Stimulated activated CD4-positive, alpha-beta T cell treated with anti-CD3 and anti-CD28 coated beads, Interleukin-1b, Interleukin-23, amount 100 ng/mL, for 48 hours (primary cell): Measurements from ENCODE around the gene WASHC1.
"Not testable (repeated sequence)": the region's sequence is repeated elsewhere in the genome, so short reads cannot be mapped to it uniquely, and the experiment has no call there.

Source experiments
- DNase-seq: peaks from one replicate; pipeline ENCODE4 v3.0.0-alpha.2; 2020

WASHC1 gene

GRCh38 chr9:29356-29755 is at the start of gene WASHC1:
TSS of gene WASHC1 (minus strand) at chr9:29456. CDS start at chr9:24999, 4,457 bp downstream.
- DNase-seq: not testable (repeated sequence)

- DNase-seq: not testable (repeated sequence)
These were observed 49.1 kb upstream of the WASHC1 start for GRCh38 chr9:78333-78732.

- not testable (repeated sequence) for DNase-seq
These were observed 47.1 kb upstream of the WASHC1 start for GRCh38 chr9:76389-76788.

GRCh38 chr9:73900-74525 is 44.8 kb upstream of the WASHC1 start:
- DNase-seq: not testable (repeated sequence)

- not testable (repeated sequence) for DNase-seq
These were observed 44.0 kb upstream of the WASHC1 start for GRCh38 chr9:73076-73899.

GRCh38 chr9:63031-63629 is 33.9 kb upstream of the WASHC1 start:
- DNase-seq: peak; percentile 37

- DNase-seq: not testable (repeated sequence)
These were observed 23.4 kb upstream of the WASHC1 start for GRCh38 chr9:52678-53077.

GRCh38 chr9:48190-48842 is 19.1 kb upstream of the WASHC1 start:
- DNase-seq: not testable (repeated sequence)

- DNase-seq: not testable (repeated sequence)
These were observed 17.5 kb upstream of the WASHC1 start for GRCh38 chr9:46639-47271.

- not testable (repeated sequence) for DNase-seq
These were observed 16.9 kb upstream of the WASHC1 start for GRCh38 chr9:46164-46563.

GRCh38 chr9:45180-45878 is 16.1 kb upstream of the WASHC1 start:
- DNase-seq: not testable (repeated sequence)

GRCh38 chr9:44416-44815 is 15.2 kb upstream of the WASHC1 start:
- not testable (repeated sequence) for DNase-seq

GRCh38 chr9:43636-44035 is 14.4 kb upstream of the WASHC1 start:
- not testable (repeated sequence) for DNase-seq

- not testable (repeated sequence) for DNase-seq
These were observed 13.9 kb upstream of the WASHC1 start for GRCh38 chr9:43116-43515.

GRCh38 chr9:41819-42218 is 12.6 kb upstream of the WASHC1 start:
- DNase-seq: not testable (repeated sequence)

GRCh38 chr9:41261-41676 is 12.0 kb upstream of the WASHC1 start:
- not testable (repeated sequence) for DNase-seq

GRCh38 chr9:32308-32707 is 3.1 kb upstream of the WASHC1 start:
- not testable (repeated sequence) for DNase-seq

- DNase-seq: not testable (repeated sequence)
These were observed 481 bp downstream of the WASHC1 start for GRCh38 chr9:28775-29174.

- DNase-seq: not testable (repeated sequence)
These were observed 7.6 kb downstream of the WASHC1 start for GRCh38 chr9:21621-22020.

GRCh38 chr9:16875-17274 is 12.4 kb downstream of the WASHC1 start:
- DNase-seq: not testable (repeated sequence)

- not testable (repeated sequence) for DNase-seq
These were observed 15.0 kb downstream of the WASHC1 start for GRCh38 chr9:14129-14809.
